ENCODE data around the gene TPH2.
A peak's percentile ranks its signal among the peaks of the same experiment; 100 is the strongest.

Gene TPH2

DNA sequence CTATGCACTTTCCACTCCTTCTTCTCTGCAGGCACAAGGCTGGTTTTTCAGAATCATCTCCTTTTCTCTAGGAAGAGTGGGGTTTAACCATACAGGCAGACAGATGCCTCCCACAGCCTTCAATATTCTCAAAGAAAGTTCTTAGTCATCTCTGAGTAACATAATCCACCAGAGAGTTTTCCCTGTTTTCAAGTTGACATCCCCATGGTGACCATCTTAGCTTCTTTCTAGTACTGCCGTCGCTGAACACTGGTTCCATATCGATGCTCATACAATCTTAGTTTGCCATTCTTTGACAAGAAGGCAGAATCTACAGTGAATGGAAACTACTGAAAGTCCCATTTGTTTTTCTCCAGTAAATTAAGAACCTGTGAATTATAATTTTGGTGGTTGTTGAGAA, 28.6 kb downstream of the TPH2 start:
- DNase-seq, result no peak

GRCh38 chr12:71969330-71969729, 30.7 kb downstream of the TPH2 start:
- no peak for DNase-seq

- DNase-seq, result no peak
Observed at GRCh38 chr12:71970031-71970430, 31.4 kb downstream of the TPH2 start.

GRCh38 chr12:71972441-71973074, 33.9 kb downstream of the TPH2 start:
- no peak for DNase-seq

DNA sequence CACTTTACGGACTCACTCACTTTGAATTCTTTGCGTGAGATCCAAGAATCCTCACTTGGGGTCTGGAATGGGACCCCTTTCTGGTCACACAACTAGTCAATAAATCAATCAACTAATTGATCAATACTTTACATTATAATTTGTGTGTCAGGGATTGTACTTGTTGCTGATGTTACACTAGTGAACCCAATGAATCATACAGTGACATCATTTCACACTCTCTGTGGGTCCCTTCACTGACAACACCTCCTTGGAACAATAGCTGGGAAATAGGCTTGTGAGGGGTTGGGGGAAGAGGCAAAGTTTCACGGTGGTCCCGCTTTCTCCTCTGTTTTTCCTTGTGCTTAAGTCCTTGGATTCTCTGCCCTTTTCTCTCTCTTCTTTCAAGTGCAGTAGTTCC, 35.0 kb downstream of the TPH2 start:
- no peak for DNase-seq

DNA sequence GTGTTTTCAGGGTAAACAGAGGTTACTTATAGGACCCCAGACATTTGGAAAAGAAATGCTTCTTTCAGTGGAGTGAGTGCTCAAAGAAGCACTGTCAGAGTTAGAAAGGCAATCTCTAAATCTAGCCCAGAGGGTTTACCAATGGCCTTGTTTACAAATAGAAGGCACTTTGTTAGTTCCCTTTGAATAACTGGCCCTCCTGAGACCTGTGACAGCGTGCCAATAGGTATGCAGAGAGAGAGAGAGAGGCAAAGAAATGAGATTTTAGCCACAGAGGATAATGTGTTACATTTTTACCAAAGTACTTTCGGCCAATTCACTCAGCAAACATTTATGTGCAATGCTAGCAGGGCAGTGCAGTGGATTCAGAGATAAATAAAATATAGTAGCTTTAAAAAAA, 41.9 kb downstream of the TPH2 start:
- no peak for DNase-seq

DNA sequence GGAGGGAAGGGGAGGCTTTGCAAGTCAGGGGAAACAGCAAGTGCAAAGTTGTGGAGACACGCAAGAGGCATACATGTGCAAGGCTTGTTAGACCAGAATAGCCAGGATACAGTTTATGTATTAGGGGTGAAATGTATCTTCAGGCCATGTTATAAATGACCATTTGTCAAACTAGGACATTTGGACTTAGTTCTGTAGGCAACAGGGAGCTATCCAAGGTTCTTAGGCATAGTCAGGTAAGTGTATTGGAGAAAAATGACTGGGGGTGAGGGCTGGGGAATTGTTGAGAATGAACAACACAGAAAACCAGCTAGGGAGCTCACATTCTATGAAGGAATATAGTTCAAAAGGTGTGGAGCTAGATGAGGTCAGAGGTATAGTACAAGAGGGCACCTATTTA, 42.5 kb downstream of the TPH2 start:
- DNase-seq, result no peak

DNA sequence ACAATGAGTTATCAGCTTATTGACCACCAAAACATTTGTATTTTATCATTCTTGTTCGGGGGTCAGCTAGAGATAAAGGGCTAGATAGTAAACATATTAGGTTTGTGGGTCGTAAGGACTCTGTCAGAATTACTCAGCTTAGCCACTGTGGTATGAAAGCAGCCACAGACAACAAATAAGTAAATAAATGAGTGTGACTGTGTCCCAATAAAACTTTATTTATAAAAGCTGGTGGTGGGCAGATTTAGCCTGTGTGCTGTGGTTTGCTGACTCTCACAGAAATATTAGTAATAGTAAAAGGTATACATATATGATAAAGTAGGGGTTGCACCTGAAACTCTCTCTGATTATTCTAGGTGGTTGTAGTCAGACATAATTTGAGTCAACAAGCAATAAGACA, 56.1 kb downstream of the TPH2 start:
- DNase-seq, result no peak

- DNase-seq, result no peak
Observed at GRCh38 chr12:71999795-72000194, 61.1 kb downstream of the TPH2 start.

DNA sequence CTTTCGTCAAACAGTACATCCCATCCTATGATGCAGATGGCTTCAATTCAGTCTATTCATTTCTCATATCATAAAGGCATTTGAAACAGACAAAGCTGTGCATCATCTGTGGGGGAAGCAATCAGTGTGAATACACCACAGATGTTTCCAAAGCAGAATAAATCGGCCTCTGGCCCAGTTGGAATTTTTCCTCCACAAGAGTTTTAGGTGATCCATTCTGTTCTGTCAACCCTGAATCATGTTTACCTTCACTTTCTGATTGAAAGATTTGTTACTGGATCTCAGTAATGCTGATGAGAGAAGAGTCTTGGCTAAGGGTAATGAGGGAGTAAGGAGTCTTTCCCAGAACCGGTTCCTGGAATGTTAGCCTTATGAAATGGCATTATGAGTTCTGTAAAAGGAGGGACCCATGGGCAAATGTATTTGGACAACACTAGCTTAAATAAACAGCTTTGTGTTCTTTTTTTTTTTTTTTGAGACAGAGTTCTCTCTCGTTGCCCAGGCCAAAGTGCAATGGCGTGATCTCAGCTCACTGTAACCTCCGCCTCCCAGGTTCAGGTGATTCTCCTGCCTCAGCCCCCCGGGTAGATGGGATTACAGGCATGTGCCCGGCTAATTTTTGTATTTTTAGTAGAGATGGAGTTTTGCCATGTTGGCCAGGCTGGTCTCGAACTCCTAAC, 62.5 kb downstream of the TPH2 start:
- DNase-seq, result no peak

DNA sequence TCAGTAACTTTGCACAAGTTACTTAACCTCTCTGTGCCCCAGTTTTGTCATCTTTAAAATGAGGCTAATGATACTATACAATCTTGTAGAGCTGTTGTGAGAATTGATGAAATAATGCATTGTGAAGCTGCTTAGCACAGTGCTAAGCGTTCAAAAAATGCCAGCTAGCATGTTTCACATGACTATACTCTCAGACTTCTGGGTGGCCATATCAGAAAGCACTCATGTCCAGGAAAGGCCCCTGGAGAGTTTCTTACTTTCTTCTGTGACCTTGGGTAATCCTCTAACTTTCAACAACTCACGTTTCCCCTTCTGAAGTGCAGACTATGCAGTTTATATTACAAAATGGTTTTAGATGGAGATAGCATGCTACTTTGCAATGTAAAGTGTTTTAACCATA, 68.1 kb downstream of the TPH2 start:
- no peak for DNase-seq

GRCh38 chr12:72010356-72010755, 71.7 kb downstream of the TPH2 start:
- no peak for DNase-seq

DNA sequence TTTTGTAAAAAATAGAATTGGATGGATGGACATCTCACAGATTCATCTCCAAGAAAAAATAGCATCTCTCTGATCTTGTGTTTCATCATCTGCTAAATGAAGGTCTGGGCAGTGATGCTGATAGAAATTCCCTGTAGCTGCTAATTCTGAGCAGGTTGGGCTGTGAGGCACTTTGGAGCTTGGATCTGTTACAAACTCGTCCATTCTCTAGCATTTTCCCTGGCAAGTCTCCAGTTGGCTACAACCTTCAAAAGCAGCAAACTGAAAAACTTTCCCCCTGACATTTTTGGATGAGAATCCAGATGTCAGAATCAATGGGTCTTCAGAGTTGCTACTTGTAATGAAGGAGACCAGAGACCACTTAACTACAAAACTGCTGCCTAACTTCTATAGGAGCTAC, 72.7 kb downstream of the TPH2 start:
- DNase-seq, result no peak

DNA sequence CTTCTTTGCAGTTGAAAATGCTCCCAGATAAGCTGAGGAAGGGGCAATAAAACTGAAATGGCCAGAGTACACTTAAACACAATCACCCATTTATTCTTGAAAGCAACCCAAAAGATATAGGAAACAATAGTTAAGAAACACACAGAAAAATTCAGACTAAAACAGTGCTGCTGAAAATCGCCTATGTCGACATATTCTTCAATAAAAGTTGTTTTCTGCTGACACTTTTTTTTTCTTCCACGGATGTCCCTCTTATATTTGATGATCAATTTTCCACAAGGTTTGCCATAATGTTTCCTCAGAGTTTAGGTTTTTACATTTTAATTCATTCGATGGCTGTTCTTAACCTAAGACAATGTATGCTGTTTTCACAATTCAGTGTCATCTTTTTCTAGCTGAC, 74.2 kb downstream of the TPH2 start:
- DNase-seq, result no peak

GRCh38 chr12:72015895-72016294, 77.2 kb downstream of the TPH2 start:
- no peak for DNase-seq

GRCh38 chr12:72017054-72017651, 78.5 kb downstream of the TPH2 start:
- peak; percentile 55 for DNase-seq

DNA sequence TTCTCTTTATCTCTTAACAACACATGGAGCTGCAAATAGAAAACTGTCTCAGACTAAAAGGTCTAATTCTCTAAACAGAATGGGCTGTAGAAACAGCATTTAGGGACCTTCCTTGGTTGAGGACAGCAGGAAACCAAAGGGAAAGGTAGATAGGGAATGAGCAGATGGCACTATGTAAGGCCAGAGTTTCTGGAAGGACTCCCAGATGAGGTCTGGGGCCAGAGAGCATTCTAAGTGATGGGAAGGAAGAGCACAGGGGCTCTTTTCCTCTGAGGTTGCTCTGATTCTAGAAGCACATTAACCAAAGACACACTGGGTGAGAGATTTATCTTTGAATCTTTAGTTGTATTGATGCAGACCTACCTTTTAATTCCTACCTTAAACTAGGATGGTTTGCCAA, 79.4 kb downstream of the TPH2 start:
- no peak for DNase-seq

- DNase-seq, result no peak
Observed at GRCh38 chr12:72024613-72025012, 86.0 kb downstream of the TPH2 start.

DNA sequence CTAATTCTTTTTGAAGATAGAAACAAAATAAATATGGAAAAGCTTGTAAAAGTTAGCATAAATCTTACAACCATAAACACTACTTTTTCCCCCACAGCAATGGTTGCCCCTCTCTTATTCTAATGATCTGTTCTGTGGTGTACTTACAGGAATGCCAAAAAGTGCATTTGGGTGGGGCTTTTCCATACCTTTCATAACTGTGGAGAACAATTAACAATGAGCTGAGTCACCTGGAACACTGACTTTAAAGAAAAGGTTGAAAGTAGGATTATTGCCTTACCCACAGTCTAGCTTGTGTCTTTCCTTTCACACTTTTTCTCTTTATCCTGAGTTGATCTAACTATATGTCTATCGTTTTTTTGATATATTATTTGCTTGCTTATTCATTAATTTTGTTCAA, 86.9 kb downstream of the TPH2 start:
- no peak for DNase-seq

DNA sequence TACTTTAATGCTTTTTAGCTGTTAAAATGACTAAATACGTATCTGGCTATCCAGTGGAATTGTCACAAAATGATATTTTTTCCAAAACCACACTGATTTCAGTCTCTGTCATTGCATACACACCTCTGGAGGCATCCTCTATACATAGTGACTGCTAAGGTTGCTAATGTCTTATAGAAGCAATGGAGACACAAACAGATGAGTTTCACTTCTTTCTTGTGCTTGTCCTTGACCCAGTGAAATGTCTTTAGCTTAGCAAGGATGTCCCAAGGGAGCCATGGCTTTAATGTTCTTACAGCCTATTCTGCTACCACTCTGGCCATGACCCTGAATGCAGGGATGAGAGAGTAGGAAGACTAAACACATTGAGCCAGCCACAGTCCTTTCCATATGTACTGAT, 90.3 kb downstream of the TPH2 start:
- DNase-seq, result no peak

DNA sequence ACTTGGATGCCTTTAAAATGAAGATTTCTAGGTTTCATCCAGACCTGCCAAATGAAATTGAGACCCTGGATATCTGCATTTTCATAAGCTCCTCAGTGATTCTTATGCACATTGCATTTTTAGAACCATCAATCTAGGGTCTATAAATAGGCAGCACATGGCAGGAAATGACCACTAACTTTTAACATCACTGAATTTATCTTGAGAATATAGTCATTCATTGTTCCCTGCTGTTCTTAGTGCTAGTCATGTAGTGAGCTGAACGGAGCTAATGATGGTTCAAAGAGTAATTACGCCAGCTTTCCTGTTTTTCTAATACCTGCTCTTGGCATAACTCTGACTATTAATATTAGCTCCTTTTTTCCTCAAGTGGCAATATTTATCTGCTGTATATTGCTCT, 91.6 kb downstream of the TPH2 start:
- no peak for DNase-seq

GRCh38 chr12:72031066-72031465, 92.4 kb downstream of the TPH2 start:
- no peak for DNase-seq

- no peak for DNase-seq
Observed at GRCh38 chr12:72033991-72034390, 95.3 kb downstream of the TPH2 start.

DNA sequence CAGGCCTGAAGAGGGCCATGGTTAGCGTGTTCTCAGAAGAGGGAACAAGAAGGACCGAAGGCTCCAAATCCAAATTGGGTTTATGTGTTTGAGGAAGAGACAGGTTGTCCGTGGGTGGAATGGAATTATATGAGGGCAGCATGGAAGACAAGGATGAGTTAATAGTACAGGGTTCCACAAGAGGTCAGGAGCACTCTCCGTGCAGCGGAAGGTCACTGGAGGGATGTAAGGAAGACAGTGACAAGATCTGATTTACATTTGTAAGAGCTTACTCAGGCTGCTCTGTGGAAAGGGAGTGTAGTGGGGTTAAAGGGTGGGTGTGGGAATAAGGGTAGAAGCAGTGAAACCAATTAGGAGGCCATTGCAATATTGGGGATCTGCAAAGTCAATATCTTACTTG, 97.0 kb downstream of the TPH2 start:
- no peak for DNase-seq

DNA sequence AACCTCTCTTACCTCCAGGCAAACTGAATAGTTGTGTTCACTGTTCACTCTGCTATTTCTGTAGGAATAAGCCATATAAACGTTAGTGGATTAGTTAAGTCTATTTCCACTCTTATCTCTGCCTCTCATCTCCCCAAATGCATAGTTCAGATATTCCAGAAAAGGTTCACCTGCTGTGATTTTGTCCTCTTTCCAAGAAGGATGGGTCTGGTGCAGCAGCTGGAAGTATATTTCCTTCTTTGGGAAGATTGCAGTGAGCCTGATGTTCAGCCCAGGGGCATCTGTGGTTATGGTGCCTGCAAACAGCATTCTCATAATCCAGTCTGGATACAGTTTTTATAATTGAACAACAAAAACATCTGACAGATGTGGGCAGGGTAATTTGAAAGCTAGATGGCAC, 97.7 kb downstream of the TPH2 start:
- DNase-seq, result no peak

Measured in activated naive CD4-positive, alpha-beta T cell treated with Interleukin-2 at 50 U/mL for 16 hours (primary cell).